Suprapubic skin (tissue), 3 donors: ENCODE measurements around the gene MINDY2.

ENCODE experiments used
- POLR2A ChIP-seq, 2 donors: fragments of 450-650 bp; IDR thresholded peaks; one replicate each; pipeline ENCODE4 v1.6.1; 2017; ENCODE audit warnings: antibody characterized with exemption in 2 of 2, mild to moderate bottlenecking in 2 of 2, moderate library complexity in 2 of 2
- TF ChIP-seq, protein P1 (sequence below), 2 donors: fragments of 200-600 bp in 1 of 2; fragments of 450-650 bp in 1 of 2; sonication (generic) in 1 of 2; IDR thresholded peaks; one replicate each; pipeline ENCODE4 v1.5.1; 2016 to 2019; ENCODE audit warnings: antibody characterized with exemption in 2 of 2, mild to moderate bottlenecking in 1 of 2, moderate library complexity in 1 of 2

DNA sequence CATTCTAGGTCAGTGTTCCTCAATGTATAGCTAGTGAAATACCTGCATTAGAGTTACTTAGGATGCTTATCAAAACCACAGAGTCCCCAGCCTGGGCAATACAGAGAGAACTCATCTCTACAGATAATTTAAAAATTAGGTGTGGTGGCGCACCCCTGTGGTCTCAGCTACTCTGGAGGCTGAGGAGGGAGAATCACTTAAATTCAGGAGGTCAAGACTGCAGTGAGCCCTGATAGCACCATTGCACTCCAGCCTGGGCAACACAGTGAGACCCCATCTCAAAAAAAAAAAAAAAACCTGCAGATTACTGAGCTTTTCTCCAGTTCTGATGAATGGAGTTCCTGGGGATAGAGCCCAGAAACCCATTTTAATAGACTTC, 10.1 kb upstream of the MINDY2 start:
- TF ChIP-seq, protein P1, sequence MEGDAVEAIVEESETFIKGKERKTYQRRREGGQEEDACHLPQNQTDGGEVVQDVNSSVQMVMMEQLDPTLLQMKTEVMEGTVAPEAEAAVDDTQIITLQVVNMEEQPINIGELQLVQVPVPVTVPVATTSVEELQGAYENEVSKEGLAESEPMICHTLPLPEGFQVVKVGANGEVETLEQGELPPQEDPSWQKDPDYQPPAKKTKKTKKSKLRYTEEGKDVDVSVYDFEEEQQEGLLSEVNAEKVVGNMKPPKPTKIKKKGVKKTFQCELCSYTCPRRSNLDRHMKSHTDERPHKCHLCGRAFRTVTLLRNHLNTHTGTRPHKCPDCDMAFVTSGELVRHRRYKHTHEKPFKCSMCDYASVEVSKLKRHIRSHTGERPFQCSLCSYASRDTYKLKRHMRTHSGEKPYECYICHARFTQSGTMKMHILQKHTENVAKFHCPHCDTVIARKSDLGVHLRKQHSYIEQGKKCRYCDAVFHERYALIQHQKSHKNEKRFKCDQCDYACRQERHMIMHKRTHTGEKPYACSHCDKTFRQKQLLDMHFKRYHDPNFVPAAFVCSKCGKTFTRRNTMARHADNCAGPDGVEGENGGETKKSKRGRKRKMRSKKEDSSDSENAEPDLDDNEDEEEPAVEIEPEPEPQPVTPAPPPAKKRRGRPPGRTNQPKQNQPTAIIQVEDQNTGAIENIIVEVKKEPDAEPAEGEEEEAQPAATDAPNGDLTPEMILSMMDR (IDR thresholded peaks at IDR 0.05): no peak
- no peak for TF ChIP-seq POLR2A (IDR thresholded peaks at IDR 0.05)
